ENCODE data around the gene LYG2.

DNA sequence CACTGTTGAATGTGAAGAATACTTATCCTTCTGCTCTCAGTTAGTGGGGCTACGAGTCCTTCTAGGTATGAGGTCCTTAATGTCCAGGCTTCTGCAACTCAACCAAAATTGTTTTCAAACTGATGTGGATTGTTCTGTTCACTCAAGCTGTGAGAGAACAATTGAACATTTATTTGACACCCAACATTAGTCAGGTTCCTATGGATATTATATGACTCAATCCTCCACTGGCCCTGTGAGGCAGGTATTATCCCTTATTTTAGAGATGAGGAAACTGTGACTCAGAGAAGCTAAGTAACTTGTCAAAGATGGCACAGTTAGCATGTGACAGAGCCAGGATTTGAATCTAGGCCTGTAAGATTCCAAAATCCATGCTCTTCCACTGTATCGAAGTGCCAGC, 1.2 kb upstream of the LYG2 start:
- TF ChIP-seq POLR2A (IDR thresholded peaks at IDR 0.05; ENCODE audit: low read depth, low read length) (no peak), CTCF (conservative IDR thresholded peaks at IDR 0.05; ENCODE audit: low read depth, low read length) (no peak), MXI1 (IDR thresholded peaks at IDR 0.05; ENCODE audit: borderline replicate concordance, low read depth, low read length) (no peak)
